Measurements from ENCODE around the gene OMP.

OMP gene

GRCh38 chr11:77151804-77152509, 49.3 kb downstream of the OMP start:
- Histone ChIP-seq H2AFZ (ENCODE audit: low read length, unreplicated experiment) (no peak overlapping the region), H3K27ac (ENCODE audit: low read depth, low read length) (no peak overlapping the region), H3K36me3 (ENCODE audit: insufficient read depth, low read length) (no peaks in the 10 kb centered on the region), H3K27me3 (ENCODE audit: insufficient read depth, low read length) (no peaks in the 10 kb centered on the region), H3K4me3 (ENCODE audit: low read depth, low read length) (no peak overlapping the region), H3K79me2 (ENCODE audit: control insufficient read depth, insufficient read depth, low read length, unreplicated experiment) (no peaks in the 10 kb centered on the region), H3K4me1 (ENCODE audit: control insufficient read depth, insufficient read depth, low read length, unreplicated experiment) (no peaks in the 10 kb centered on the region)

DNA sequence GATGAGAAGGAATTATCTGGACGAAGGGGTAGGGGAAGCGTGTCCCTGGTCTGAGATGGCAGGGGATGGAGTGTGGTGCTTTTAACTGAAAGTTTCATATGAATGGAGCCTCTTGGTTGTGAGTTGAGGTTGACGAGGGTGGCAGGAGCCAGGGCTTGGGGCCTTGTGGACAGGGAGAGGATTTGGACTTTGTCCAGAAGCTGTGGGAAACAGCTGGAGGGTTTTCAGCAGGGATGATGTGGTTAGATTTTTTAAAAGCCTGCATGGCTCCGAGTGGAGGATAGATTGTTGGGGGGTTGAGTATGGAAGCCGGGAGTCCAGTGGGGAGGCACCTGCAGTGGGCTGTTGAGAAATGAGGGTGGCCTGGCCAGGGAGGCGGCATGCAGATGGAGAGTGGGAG, 50.2 kb downstream of the OMP start:
- Histone ChIP-seq H2AFZ (ENCODE audit: low read length, unreplicated experiment) (no peak overlapping the region), H3K27me3 (ENCODE audit: insufficient read depth, low read length) (no peaks in the 10 kb centered on the region), H3K4me3 (ENCODE audit: low read depth, low read length) (no peak overlapping the region), H3K27ac (ENCODE audit: low read depth, low read length) (no peak overlapping the region), H3K79me2 (ENCODE audit: control insufficient read depth, insufficient read depth, low read length, unreplicated experiment) (no peaks in the 10 kb centered on the region), H3K4me1 (ENCODE audit: control insufficient read depth, insufficient read depth, low read length, unreplicated experiment) (no peaks in the 10 kb centered on the region), H3K36me3 (ENCODE audit: insufficient read depth, low read length) (no peaks in the 10 kb centered on the region)

Measured in ACC112 (cell line).